Motor neuron (in vitro differentiated cells): ENCODE measurements around the gene PKNOX2. TPM values are rescaled to one million over a fixed set of nuclear protein-coding genes. Genes with fewer than 3 reads are reported as not detected.

Experiments
- ATAC-seq, 8 experiments: fragments of 200-7000 bp; cut with Tn5 transposase; replicated peaks in 6 of 8; 2 replicates each; pipeline ENCODE4 v1.8.0; 2021; ENCODE audit warnings: mild to moderate bottlenecking in 8 of 8, moderate library complexity in 8 of 8
- H3K27ac ChIP-seq, 2 donors: fragments of 250-450 bp; sonication (Bioruptor Pico); 2 replicates each; pipeline ENCODE4 v1.9.0; 2021; ENCODE audit warnings: antibody characterized with exemption in 2 of 2, mild to moderate bottlenecking in 2 of 2, moderate library complexity in 1 of 2
- H3K4me1 ChIP-seq, 2 donors: fragments of 250-450 bp; sonication (Bioruptor Pico); replicated peaks in 1 of 2; 2 replicates each; pipeline ENCODE4 v1.6.1; 2021; ENCODE audit warnings: antibody characterized with exemption in 2 of 2, mild to moderate bottlenecking in 2 of 2, moderate library complexity in 1 of 2
- H3K4me3 ChIP-seq, 5 donors: fragments of 250-450 bp; sonication (Bioruptor Pico); 2 replicates each; pipeline ENCODE4 v1.9.0; 2021; ENCODE audit warnings: antibody characterized with exemption in 5 of 5, mild to moderate bottlenecking in 5 of 5, moderate library complexity in 4 of 5
- WGBS, 10 experiments: fragments of 450-650 bp; shearing (Covaris generic); methylation state at CpG; one replicate each; pipeline ENCODE4 v1.0.0; 2022; 5-methylcytosine and 5-hydroxymethylcytosine counted together
- in situ Hi-C, 9 experiments: fragments of 400-800 bp; cut with MboI; loops; one replicate each; pipeline ENCODE4 v1.15.0; 2021; ENCODE audit warnings: low sequenced_read_pairs in 9 of 9, low pct_unique_long_range_greater_than_20kb in 2 of 9; ENCODE audit not compliant: unreplicated experiment in 9 of 9
- total RNA-seq, 8 experiments: library from RNA; unstranded; fragments of 300-600 nt; gene quantifications; 2 replicates each; pipeline versions ENCODE4 v1.2.3 to v1.2.4, GENCODE V29; 2022

PKNOX2 gene
- total RNA-seq, 8 experiments from 2014 or later: 0.25 to 18.0 (median 9.1) TPM

DNA sequence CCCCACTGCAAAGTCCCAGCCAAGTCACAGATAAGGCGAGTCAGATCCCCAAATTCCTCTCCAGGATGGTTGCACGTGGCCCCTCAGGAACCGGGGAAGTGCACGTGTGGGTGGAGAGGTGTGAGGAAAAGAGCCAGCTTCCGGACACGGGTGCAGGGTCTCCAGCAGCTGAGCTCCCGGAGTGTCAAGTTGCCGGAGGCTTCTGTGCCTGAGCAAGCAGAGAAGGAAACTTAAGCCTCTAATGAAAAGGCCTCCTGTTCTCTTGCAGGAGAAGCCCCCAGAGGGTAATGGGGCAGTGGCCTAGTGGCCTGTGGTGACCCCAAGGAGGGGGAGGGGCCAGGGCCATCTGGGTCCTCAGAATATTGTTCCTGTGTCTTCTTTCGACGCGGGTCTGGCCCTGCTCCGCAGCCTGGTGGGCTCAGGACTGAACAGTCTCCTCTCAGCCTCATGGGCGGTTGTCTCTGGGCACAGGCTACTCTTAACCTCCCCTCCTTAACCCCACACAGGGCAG is 183.6 kb downstream of the PKNOX2 start:
- Histone ChIP-seq H3K4me3 (no peak overlapping the region), H3K4me1 (peaks cover 74 to 83% of the 10 kb centered on the region in 2 donors), H3K27ac (peak overlapping the region in 1 of 2 donors; percentile 4)
- in situ Hi-C loops: loop anchor here in 6 of 9 experiments (10.0 to 25.0 kb wide), 5 partner anchors 183 to 386 kb away; partner anchors contain the start of genes PKNOX2 (in 4 of the 6) and CCDC15 (in 1 of the 6)
- ATAC-seq: no peak
- WGBS, 10 experiments: 0 to 100% (median 33%) methylated on average over 1 to 5 of the region's 13 CpGs; no CpG with 5 or more reads in 5 of the 10 experiments

DNA sequence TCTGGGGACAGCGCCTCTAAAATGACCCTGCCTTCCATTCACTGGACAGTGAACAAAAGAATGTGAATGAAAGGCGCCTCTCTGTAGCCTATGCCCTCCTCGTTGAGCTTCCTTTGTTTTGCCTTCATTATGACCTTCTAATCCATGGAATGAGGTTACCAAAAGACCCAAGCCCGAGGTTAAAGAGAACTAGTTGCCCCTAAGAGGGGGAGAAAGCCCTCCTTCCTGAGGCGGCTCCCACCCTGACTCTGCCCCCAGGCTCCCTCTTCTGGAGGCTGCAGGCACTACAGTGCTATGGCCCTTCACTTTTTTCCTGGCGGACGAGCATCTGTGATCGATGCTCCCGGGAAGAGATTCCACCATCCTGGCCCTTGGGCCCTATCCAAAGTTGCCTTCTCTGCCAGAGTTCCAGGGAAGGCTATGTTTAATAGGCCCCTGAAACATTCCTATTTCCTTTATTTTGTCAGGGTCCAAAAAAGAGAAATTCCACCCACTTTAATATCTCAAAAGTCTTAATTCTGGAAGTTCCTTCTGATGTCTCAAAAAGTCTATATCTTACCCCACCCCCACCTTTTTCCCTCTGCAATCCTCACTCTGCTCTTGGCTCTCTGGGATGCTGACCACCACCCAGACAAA is 184.2 kb downstream of the PKNOX2 start:
- H3K4me1 ChIP-seq: peaks cover 68 to 81% of the 10 kb centered on the region in 2 donors
- no peak overlapping the region for H3K27ac ChIP-seq

DNA sequence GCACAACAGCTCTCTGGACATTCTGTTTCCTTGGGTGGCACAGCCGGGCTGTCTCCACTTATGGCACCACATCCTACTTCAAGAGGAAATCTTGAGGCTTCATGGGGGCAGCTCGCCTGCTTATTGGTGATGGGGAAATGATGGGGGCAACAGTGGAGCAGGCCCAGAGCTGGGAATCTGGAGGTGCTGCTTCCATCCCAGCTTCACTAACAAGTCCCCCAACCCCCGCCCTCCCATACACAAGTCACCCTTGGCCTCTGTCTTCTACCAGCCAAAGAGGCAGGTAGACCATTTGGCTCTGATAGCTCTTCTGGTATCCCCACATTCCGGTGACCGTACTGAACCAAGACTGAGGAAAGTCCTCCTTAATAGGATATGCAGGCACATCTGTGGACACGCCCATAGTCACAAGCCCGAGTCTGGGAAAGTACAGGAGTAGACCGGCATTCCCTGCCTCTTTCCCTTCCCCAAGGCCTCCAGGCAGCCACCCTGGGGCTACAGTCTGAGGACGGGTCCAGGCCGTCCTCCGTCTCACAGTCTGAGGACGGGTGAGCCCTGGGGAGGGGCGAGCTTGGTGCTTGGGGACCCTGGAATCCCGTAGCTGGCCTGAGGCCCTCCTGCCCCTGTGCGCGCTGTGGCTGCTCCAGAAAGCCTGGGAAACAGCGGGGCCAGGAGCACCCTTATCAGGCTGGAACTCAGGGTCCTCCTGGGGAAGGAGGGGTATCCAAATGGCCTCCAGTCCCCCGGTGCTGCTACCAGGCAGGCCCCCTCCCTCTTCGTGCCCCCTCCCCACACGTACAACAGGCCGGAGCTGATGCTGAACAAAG is 185.9 kb downstream of the PKNOX2 start:
- no peak overlapping the region for H3K27ac ChIP-seq
- H3K4me1 ChIP-seq: peaks cover 53 to 69% of the 10 kb centered on the region in 2 donors
- peak in 6 of 8 experiments; percentile 2 to 84 (median 30) for ATAC-seq
- WGBS, 10 experiments: 32 to 89% (median 73%) methylated on average over 3 to 8 of the region's 21 CpGs; no CpG with 5 or more reads in 5 of the 10 experiments
- in situ Hi-C loops: loop anchor here in 1 of 9 experiments (10.0 kb wide), 1 partner anchor 256 kb away; no protein-coding TSS in a partner anchor
- H3K4me3 ChIP-seq: no peak overlapping the region

More for the DNA sequence above, 184.2 kb downstream of the PKNOX2 start:
- ATAC-seq: peak; percentile 11 to 67 (median 32)
- in situ Hi-C loops: loop anchor here in 6 of 9 experiments (10.0 to 25.0 kb wide), 5 partner anchors 184 to 386 kb away; partner anchors contain the start of genes PKNOX2 (in 4 of the 6) and CCDC15 (in 1 of the 6)
- 0 to 31% (median 8%) methylated on average over 1 to 8 of the region's 9 CpGs; no CpG with 5 or more reads in 3 of the 10 experiments for WGBS, 10 experiments
- H3K4me3 ChIP-seq: no peak overlapping the region

DNA sequence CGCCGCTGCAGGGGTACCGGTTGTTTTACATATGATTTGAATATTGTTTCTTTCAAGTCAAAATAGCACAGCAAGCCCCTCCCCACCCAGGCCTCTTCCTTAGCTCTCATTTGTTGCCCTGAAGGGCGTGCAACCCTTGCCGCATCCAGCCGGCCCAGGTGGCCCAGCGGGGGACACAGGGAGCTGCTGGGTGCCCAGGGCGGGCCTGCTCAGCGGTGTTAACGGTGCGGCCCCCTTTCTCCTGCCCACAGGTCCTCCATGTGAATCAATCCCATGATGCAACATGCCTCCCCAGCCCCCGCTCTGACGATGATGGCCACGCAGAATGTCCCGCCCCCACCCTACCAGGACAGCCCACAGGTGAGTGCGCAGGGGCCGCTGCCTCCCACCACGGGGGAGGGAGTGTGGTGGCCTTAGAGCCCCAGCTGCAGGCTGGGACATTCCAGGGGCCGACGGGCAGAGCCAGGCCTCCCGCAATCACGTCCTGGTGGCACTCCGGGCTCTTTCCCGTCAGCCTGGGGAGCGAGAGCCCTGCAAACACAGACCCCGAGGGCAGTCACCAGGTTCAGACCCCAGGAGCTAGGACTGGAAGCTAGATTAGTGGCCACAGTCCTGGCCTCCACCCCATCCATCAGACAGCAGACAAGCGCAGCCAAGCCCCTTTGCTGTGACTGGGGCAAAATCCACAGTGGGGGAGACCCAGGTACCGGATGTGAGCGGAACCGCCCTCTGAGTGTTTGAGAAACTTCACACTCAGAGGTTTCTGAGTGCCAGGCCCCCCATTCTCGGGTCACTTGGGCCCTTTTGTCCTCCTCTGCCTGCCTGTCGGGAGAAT is 186.7 kb downstream of the PKNOX2 start:
- ATAC-seq: peak in 4 of 8 experiments; percentile 35 to 64 (median 60)
- Histone ChIP-seq H3K27ac (no peak overlapping the region), H3K4me1 (peaks cover 48 to 65% of the 10 kb centered on the region in 2 donors), H3K4me3 (no peak overlapping the region)
- in situ Hi-C loops: loop anchor here in 1 of 9 experiments (10.0 kb wide), 1 partner anchor 256 kb away; no protein-coding TSS in a partner anchor
- WGBS, 10 experiments: 88 to 100% (median 93%) methylated on average over 1 to 6 of the region's 32 CpGs; no CpG with 5 or more reads in 7 of the 10 experiments

DNA sequence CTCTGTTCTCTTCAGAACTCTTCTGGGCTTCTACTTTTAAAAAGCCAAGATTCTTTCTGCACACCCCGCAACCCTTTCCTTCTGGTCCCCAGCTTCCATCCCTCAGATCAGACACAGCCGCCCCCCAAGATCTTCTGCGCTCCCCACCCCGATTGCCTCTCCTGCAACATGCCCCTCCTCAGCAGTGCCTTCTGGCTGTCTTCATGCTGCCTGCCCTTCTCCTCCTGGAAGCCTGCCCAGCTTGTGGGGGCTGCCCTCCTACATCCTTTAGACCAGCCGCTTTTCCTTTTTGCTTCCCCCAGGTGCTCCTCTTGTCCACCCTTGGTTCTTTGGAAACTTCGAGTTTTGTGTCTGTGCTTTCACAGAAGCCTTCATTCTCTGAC is 187.3 kb downstream of the PKNOX2 start:
- WGBS, 10 experiments: 40 to 100% (median 75%) methylated on average over 1 to 4 of the region's 6 CpGs; no CpG with 5 or more reads in 5 of the 10 experiments
- ATAC-seq: no peak
- in situ Hi-C loops: loop anchor here in 1 of 9 experiments (10.0 kb wide), 1 partner anchor 257 kb away; no protein-coding TSS in a partner anchor
- Histone ChIP-seq H3K4me1 (peaks cover 48 to 65% of the 10 kb centered on the region in 2 donors), H3K4me3 (no peak overlapping the region), H3K27ac (no peak overlapping the region)

DNA sequence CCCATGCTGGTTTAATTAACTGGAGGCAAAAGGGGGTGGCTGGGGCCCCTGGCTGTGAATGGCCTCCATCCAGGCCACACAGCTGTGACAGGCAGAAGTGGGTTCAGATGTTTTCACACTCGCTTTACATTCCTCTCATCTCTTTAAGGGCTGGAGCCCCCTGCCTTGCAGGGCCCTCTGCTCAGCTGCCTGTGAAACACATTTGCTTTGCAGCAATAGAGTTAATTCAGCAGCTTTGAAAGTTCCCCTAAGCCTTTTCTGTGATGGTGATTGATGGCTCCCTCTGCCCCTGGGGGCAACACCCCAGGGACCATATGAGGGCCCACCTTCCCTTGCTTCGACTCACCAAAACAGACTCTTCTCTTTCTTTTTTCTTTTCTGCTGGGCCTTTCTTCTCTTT is 192.2 kb downstream of the PKNOX2 start:
- WGBS, 10 experiments: 0 to 40% (median 0%) methylated on average over 1 of the region's 2 CpGs; no CpG with 5 or more reads in 4 of the 10 experiments
- in situ Hi-C loops: loop anchor here in 1 of 9 experiments (10.0 kb wide), 1 partner anchor 262 kb away; no protein-coding TSS in a partner anchor
- no peak overlapping the region for H3K27ac ChIP-seq
- peak in 3 of 8 experiments; percentile 11 to 27 (median 18) for ATAC-seq
- H3K4me1 ChIP-seq: peaks cover 10 to 20% of the 10 kb centered on the region in 2 donors
- H3K4me3 ChIP-seq: no peak overlapping the region

DNA sequence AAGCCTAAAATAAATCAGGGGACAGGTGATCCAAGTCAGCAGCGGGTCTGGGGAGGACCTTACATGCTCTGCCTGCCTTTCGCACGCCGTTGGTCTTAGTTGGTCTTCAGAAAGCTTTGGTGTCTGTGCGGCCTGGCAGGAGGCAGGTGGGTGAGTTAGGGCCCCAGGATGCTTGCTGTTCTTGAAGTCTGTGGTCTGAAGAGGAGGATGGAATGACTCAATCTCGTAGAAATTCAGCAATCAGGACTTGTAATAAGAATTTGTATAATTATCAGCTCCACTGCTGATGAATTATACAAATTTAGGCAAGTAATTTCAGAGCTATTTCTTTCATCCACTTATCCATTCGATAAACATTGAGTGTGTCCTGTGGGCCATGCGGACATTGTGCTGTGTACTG is 193.0 kb downstream of the PKNOX2 start:
- Histone ChIP-seq H3K4me3 (no peak overlapping the region), H3K4me1 (peaks cover 10 to 20% of the 10 kb centered on the region in 2 donors), H3K27ac (no peak overlapping the region)
- 64 to 100% (median 80%) methylated on average over 1 to 7 of the region's 8 CpGs; no CpG with 5 or more reads in 1 of the 10 experiments for WGBS, 10 experiments
- no peak for ATAC-seq
- in situ Hi-C loops: loop anchor here in 1 of 9 experiments (10.0 kb wide), 1 partner anchor 263 kb away; no protein-coding TSS in a partner anchor

DNA sequence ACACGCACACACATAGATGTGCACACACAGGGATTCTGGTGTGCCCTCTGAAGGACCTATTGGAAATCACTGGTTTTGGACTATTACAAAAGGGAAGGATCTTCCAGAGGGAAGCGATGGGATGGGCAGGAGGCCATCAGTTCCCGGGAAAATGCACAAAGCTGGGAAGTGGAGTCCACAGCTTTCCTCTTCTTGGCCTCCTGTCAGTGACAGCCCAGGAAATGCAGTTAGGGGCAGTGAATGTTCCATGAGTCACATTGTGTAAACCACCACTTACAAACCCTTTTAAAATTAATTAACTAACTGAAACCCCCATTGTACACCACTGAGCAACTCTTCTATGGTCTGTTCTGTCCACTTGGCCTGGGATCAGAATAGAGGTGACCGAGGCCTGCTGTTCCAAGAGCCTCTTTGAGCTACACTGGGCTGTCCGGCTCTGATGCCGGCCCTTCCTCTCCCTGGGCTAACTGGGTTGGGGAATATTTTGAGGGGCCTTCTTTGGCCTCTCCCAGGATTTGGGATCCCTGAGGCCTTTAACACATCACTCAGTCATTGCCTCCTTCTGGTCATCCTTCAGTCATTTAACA is 193.8 kb downstream of the PKNOX2 start:
- WGBS, 10 experiments: 53 to 100% (median 95%) methylated on average over 1 to 6 of the region's 6 CpGs; no CpG with 5 or more reads in 1 of the 10 experiments
- peaks cover 10 to 19% of the 10 kb centered on the region in 2 donors for H3K4me1 ChIP-seq
- no peak for ATAC-seq
- H3K4me3 ChIP-seq: no peak overlapping the region
- H3K27ac ChIP-seq: no peak overlapping the region
- in situ Hi-C loops: loop anchor here in 1 of 9 experiments (10.0 kb wide), 1 partner anchor 264 kb away; no protein-coding TSS in a partner anchor

DNA sequence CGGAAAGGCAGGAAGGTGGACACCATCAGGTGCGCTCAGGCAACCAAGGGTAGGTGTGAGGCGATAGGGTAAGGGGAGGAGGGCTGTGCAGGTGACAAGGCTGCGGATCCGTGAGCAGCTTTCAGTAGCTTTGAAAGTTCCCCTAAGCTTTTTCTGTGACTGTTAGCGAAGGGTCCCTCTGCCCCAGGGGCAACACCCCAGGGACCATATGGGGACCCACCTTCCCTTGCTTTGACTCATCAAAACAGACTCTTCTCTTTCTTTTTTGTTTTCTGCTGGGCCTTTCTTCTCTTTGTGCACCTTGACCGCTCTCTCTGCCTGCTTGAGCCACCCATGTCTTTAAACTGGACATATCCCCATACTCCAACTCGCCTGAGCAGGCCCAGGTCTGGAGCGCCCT is 194.6 kb downstream of the PKNOX2 start:
- ATAC-seq: no peak
- WGBS, 10 experiments: 49 to 100% (median 90%) methylated on average over 1 to 8 of the region's 9 CpGs; no CpG with 5 or more reads in 3 of the 10 experiments
- in situ Hi-C loops: loop anchor here in 1 of 9 experiments (10.0 kb wide), 1 partner anchor 264 kb away; no protein-coding TSS in a partner anchor
- H3K27ac ChIP-seq: no peak overlapping the region
- no peak overlapping the region for H3K4me3 ChIP-seq
- peaks cover 10 to 16% of the 10 kb centered on the region in 2 donors for H3K4me1 ChIP-seq

DNA sequence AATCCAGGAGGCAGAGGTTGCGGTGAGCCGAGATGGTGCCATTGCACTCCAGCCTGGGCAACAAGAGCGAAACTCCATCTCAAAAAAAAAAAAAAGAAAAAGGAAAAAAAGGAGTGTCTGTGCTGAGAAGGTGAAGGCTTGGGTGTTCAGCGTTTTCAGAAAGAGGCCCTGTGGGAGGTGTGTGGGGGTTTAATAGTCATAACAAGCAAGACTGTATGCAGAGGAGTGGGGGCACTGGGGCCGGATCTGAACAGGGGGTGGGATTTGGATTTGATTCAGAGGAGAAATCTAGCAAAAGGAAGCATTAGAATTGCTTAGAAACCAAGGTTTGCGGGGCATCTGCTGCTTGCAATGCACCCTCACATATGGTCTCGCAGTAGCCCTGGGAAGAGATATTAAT is 195.5 kb downstream of the PKNOX2 start:
- no peak for ATAC-seq
- in situ Hi-C loops: no loop called here
- Histone ChIP-seq H3K4me1 (peaks cover 10 to 14% of the 10 kb centered on the region in 2 donors), H3K4me3 (no peak overlapping the region), H3K27ac (no peak overlapping the region)
- WGBS, 10 experiments: 62 to 100% (median 100%) methylated on average over 1 to 6 of the region's 7 CpGs; no CpG with 5 or more reads in 4 of the 10 experiments

DNA sequence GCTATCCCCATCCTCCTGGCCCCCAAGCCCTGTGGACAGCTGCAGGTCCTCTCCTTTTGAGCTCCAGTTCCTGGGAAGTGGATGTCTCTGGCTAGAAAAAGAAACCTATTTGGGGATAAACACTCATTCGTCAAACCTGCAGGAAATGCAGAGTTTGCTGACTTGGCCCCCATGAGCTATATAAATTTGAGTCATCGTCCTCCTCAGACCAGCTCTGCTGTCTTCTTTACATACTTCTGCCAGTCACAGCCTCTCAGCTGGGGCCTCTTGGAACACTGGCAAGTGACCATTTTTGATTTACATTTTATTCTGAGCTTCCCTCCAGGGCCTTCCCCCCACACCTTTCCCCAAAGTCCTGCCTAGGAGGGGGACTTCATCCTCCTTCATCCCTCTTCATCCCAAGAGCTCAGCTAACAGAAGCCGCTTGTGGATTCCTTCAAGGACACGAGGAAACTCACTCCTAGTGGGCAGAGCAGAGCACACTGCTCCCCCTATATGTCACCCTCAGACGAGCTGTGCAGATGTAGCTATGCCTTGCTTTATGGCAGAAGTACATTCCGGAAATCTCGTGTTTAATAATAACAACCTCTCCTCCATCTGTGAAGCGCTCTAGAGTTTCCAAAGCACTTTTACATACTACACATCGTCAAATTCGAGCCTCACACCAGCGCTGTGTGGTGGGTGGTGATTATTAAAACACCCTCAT is 199.7 kb downstream of the PKNOX2 start:
- 0 to 100% (median 78%) methylated on average over 2 to 8 of the region's 11 CpGs; no CpG with 5 or more reads in 4 of the 10 experiments for WGBS, 10 experiments
- in situ Hi-C loops: no loop called here
- H3K27ac ChIP-seq: no peak overlapping the region
- no peak overlapping the region for H3K4me3 ChIP-seq
- peaks cover 2 to 3% of the 10 kb centered on the region in 2 donors for H3K4me1 ChIP-seq
- peak in 4 of 8 experiments; percentile 27 to 64 (median 60) for ATAC-seq
